GM19238 (cell line): ENCODE data around the gene MPHOSPH6.
"Not testable (repeated sequence)": the region's sequence is repeated elsewhere in the genome, so short reads cannot be mapped to it uniquely, and the experiment has no call there.

ENCODE experiments used
- DNase-seq: peaks from one replicate; pipeline ENCODE4 v3.0.0; 2011; ENCODE audit warnings: low spot score; ENCODE audit not compliant: insufficient read length

The MPHOSPH6 gene

GRCh38 chr16:82119405-82119804, 50.6 kb downstream of the MPHOSPH6 start:
- DNase-seq: no peak

- DNase-seq: no peak
Measured at GRCh38 chr16:82118749-82119148, 51.3 kb downstream of the MPHOSPH6 start.

GRCh38 chr16:82116535-82116934, 53.5 kb downstream of the MPHOSPH6 start:
- DNase-seq: no peak

- no peak for DNase-seq
Measured at GRCh38 chr16:82113741-82114140, 56.3 kb downstream of the MPHOSPH6 start.

- DNase-seq: no peak
Measured at GRCh38 chr16:82111944-82112343, 58.1 kb downstream of the MPHOSPH6 start.

- not testable (repeated sequence) for DNase-seq
Measured at GRCh38 chr16:82109266-82109665, 60.8 kb downstream of the MPHOSPH6 start.

- no peak for DNase-seq
Measured at GRCh38 chr16:82108774-82109173, 61.2 kb downstream of the MPHOSPH6 start.

- DNase-seq: no peak
Measured at GRCh38 chr16:82108100-82108499, 61.9 kb downstream of the MPHOSPH6 start.

- DNase-seq: no peak
Measured at GRCh38 chr16:82105107-82105506, 64.9 kb downstream of the MPHOSPH6 start.
